ENCODE data around the gene PTPRR. TPM values are rescaled to one million over a fixed set of nuclear protein-coding genes. Genes with fewer than 3 reads are reported as not detected.

PTPRR gene
- total RNA-seq, 1 donor from 2014 or later, result 1.4 TPM

DNA sequence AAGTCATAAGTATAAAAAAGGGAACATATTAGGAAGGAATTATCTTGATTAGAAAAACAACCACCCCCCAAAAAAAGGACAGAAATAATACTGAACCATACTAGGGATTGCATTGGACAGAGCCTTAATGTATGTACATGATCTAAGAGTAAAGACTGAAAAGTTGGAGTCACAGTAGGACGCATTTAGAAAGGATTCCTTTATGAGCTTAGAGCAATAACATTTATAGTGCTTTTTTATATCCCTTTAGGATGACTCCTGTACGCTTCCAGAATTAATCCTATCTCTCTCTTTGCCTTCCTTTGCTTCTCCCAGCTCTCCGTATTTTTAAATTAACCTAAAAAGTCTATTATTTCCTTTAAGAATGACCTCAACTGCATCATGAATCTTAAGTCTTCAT is 75.3 kb downstream of the PTPRR start:
- TF ChIP-seq, protein P1, sequence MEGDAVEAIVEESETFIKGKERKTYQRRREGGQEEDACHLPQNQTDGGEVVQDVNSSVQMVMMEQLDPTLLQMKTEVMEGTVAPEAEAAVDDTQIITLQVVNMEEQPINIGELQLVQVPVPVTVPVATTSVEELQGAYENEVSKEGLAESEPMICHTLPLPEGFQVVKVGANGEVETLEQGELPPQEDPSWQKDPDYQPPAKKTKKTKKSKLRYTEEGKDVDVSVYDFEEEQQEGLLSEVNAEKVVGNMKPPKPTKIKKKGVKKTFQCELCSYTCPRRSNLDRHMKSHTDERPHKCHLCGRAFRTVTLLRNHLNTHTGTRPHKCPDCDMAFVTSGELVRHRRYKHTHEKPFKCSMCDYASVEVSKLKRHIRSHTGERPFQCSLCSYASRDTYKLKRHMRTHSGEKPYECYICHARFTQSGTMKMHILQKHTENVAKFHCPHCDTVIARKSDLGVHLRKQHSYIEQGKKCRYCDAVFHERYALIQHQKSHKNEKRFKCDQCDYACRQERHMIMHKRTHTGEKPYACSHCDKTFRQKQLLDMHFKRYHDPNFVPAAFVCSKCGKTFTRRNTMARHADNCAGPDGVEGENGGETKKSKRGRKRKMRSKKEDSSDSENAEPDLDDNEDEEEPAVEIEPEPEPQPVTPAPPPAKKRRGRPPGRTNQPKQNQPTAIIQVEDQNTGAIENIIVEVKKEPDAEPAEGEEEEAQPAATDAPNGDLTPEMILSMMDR (IDR thresholded peaks at IDR 0.05; ENCODE audit: insufficient read depth, low read depth, low read length), result no peak
- no peak for TF ChIP-seq EZH2 (IDR thresholded peaks at IDR 0.05; ENCODE audit: insufficient read depth, low read length)
- Mint-ChIP-seq H3K36me3 (ENCODE audit: low read depth, unreplicated experiment) (no peaks in the 10 kb centered on the region), H3K4me1 (ENCODE audit: low read depth, unreplicated experiment) (peaks cover 2% of the 10 kb centered on the region), H3K27me3 (ENCODE audit: low read depth, unreplicated experiment) (no peaks in the 10 kb centered on the region), H3K4me3 (ENCODE audit: unreplicated experiment) (no peak overlapping the region), H3K9me3 (ENCODE audit: unreplicated experiment) (no peaks in the 10 kb centered on the region), H3K27ac (ENCODE audit: unreplicated experiment) (no peak overlapping the region)
- no peaks in the 10 kb centered on the region for H3K4me1 ChIP-seq (ENCODE audit: insufficient read depth, low read length)
- no peak overlapping the region for H3K9ac ChIP-seq (ENCODE audit: low read length)
- no peak for FAIRE-seq
- no peak overlapping the region for H3K4me2 ChIP-seq (ENCODE audit: low read length)
- H3K79me2 ChIP-seq (ENCODE audit: insufficient read depth, low read length), result no peaks in the 10 kb centered on the region
- no peaks in the 10 kb centered on the region for H4K20me1 ChIP-seq (ENCODE audit: insufficient read depth, low read length)
- no peak overlapping the region for H3K4me3 ChIP-seq (ENCODE audit: insufficient read depth, low read depth, low read length)
- no peak overlapping the region for H2AFZ ChIP-seq (ENCODE audit: low read depth, low read length)
- no peaks in the 10 kb centered on the region for H3K27me3 ChIP-seq (ENCODE audit: insufficient read depth, low read length)
- H3K36me3 ChIP-seq (ENCODE audit: insufficient read depth, low read length), result no peaks in the 10 kb centered on the region
- no peak overlapping the region for H3K27ac ChIP-seq (ENCODE audit: low read depth, low read length)
- no peak for DNase-seq (ENCODE audit: low read depth)
- no peaks in the 10 kb centered on the region for H3K9me3 ChIP-seq (ENCODE audit: insufficient read depth, low read depth, low read length)

DNA sequence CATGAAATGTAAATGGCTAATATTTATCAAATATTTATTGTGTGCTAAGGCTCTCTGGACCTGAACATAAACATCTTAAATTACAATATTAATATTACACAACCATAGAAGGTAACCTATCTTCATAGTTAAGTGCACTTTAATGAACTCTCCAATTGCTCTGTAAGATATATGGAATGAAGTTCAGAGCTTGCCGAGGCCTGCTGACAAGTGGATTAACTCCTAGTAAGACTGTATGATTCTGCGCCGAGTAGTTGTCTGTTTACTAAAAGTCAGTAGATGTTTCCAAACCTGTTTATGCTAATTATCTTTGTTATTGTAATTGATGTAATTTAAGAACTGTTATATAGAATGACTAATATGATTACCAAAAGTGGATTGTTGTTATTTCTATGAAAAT is 77.2 kb downstream of the PTPRR start:
- H3K27me3 ChIP-seq (ENCODE audit: insufficient read depth, low read length), result no peaks in the 10 kb centered on the region
- Mint-ChIP-seq H3K27me3 (ENCODE audit: low read depth, unreplicated experiment) (no peaks in the 10 kb centered on the region), H3K4me3 (ENCODE audit: unreplicated experiment) (no peak overlapping the region), H3K9me3 (ENCODE audit: unreplicated experiment) (peaks cover 1% of the 10 kb centered on the region), H3K4me1 (ENCODE audit: low read depth, unreplicated experiment) (peaks cover 2% of the 10 kb centered on the region), H3K36me3 (ENCODE audit: low read depth, unreplicated experiment) (no peaks in the 10 kb centered on the region), H3K27ac (ENCODE audit: unreplicated experiment) (no peak overlapping the region)
- H3K4me2 ChIP-seq (ENCODE audit: low read length), result no peak overlapping the region
- H3K36me3 ChIP-seq (ENCODE audit: insufficient read depth, low read length), result no peaks in the 10 kb centered on the region
- TF ChIP-seq EZH2 (IDR thresholded peaks at IDR 0.05; ENCODE audit: insufficient read depth, low read length), result no peak
- H3K9ac ChIP-seq (ENCODE audit: low read length), result no peak overlapping the region
- H3K9me3 ChIP-seq (ENCODE audit: insufficient read depth, low read depth, low read length), result no peaks in the 10 kb centered on the region
- no peak overlapping the region for H3K27ac ChIP-seq (ENCODE audit: low read depth, low read length)
- no peaks in the 10 kb centered on the region for H4K20me1 ChIP-seq (ENCODE audit: insufficient read depth, low read length)
- H3K4me3 ChIP-seq (ENCODE audit: insufficient read depth, low read depth, low read length), result no peak overlapping the region
- H3K4me1 ChIP-seq (ENCODE audit: insufficient read depth, low read length), result no peaks in the 10 kb centered on the region
- DNase-seq (ENCODE audit: low read depth) (no peak), FAIRE-seq (no peak)
- no peak overlapping the region for H2AFZ ChIP-seq (ENCODE audit: low read depth, low read length)
- no peaks in the 10 kb centered on the region for H3K79me2 ChIP-seq (ENCODE audit: insufficient read depth, low read length)

DNA sequence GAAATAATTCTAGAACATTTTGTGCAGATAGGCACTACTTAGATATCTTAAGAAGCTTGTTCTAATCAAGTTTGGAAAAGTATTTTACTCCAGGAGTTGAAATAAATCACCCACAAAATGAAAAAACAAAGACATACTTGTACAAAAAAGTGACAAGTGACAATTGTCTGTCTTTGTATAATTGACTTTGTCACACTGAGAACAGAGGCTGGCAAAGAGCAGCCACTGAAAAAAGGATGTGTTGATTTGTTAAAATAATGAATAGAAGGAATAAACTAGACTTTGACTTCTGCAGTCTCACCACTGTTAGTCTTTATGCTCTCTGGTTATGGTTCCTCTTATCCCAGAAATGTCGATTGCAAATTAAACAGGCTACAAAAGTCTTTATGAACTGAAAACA is 77.6 kb downstream of the PTPRR start:
- H4K20me1 ChIP-seq (ENCODE audit: insufficient read depth, low read length), result no peaks in the 10 kb centered on the region
- peaks cover 2% of the 10 kb centered on the region for H3K4me1 Mint-ChIP-seq (ENCODE audit: low read depth, unreplicated experiment)
- FAIRE-seq (no peak), DNase-seq (ENCODE audit: low read depth) (no peak)
- no peak overlapping the region for H2AFZ ChIP-seq (ENCODE audit: low read depth, low read length)
- H3K27ac ChIP-seq (ENCODE audit: low read depth, low read length), result no peak overlapping the region
- H3K9me3 Mint-ChIP-seq (ENCODE audit: unreplicated experiment), result peaks cover 1% of the 10 kb centered on the region
- no peaks in the 10 kb centered on the region for H3K36me3 Mint-ChIP-seq (ENCODE audit: low read depth, unreplicated experiment)
- H3K4me3 ChIP-seq (ENCODE audit: insufficient read depth, low read depth, low read length), result no peak overlapping the region
- no peak overlapping the region for H3K4me3 Mint-ChIP-seq (ENCODE audit: unreplicated experiment)
- H3K36me3 ChIP-seq (ENCODE audit: insufficient read depth, low read length), result no peaks in the 10 kb centered on the region
- TF ChIP-seq, protein P1 (IDR thresholded peaks at IDR 0.05; ENCODE audit: insufficient read depth, low read depth, low read length), result no peak
- no peak for TF ChIP-seq EZH2 (IDR thresholded peaks at IDR 0.05; ENCODE audit: insufficient read depth, low read length)
- no peak overlapping the region for H3K27ac Mint-ChIP-seq (ENCODE audit: unreplicated experiment)
- H3K9ac ChIP-seq (ENCODE audit: low read length), result no peak overlapping the region
- no peaks in the 10 kb centered on the region for H3K9me3 ChIP-seq (ENCODE audit: insufficient read depth, low read depth, low read length)
- H3K4me2 ChIP-seq (ENCODE audit: low read length), result no peak overlapping the region
- H3K79me2 ChIP-seq (ENCODE audit: insufficient read depth, low read length), result no peaks in the 10 kb centered on the region
- no peaks in the 10 kb centered on the region for H3K4me1 ChIP-seq (ENCODE audit: insufficient read depth, low read length)
- no peaks in the 10 kb centered on the region for H3K27me3 ChIP-seq (ENCODE audit: insufficient read depth, low read length)
- H3K27me3 Mint-ChIP-seq (ENCODE audit: low read depth, unreplicated experiment), result no peaks in the 10 kb centered on the region
